ENCODE data around the gene F12. TPM values are rescaled to one million over a fixed set of nuclear protein-coding genes. Genes with fewer than 3 reads are reported as not detected.

F12 gene
- total RNA-seq, 4 donors from 2014 or later, result 0.27 to 0.89 TPM; not detected in 2

DNA sequence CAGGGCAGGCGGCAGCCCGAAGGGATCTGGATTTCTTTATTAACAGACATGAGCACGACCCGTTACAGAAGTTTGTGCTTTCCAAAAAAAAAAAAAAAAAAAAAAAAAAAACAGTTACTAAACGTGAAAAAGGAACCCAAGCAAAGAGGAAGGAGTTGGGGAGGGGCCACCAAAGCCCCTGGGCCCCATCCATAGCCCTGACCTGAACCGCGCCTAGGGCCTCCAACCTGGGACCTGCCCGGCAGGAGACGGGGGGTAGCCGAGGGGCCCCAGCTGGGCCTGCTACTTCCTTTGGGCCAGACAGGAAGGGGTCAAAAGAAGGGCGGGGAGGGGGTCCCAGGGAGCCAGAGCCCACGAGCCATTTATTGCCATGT is 47.2 kb upstream of the F12 start:
- Histone ChIP-seq H3K27me3 (peaks cover 19% of the 10 kb centered on the region), H3K9me3 (no peaks in the 10 kb centered on the region), H3K4me3 (peak overlapping the region in 1 of 2 donors; percentile 71), H3K27ac (peak overlapping the region in 3 of 4 donors; percentile 74 to 81 (median 79)), H3K4me1 (peaks cover 0 to 53% (median 10%) of the 10 kb centered on the region in 3 donors), H3K36me3 (peaks cover 0 to 31% of the 10 kb centered on the region in 2 donors)
- 0 to 24% methylated on average over 1 to 5 of the region's 12 CpGs for WGBS, 2 donors (ENCODE audit: low coverage in 1 of 2)
- TF ChIP-seq POLR2AphosphoS5 (IDR thresholded peaks at IDR 0.05), result no peak
- TF ChIP-seq, protein P1, sequence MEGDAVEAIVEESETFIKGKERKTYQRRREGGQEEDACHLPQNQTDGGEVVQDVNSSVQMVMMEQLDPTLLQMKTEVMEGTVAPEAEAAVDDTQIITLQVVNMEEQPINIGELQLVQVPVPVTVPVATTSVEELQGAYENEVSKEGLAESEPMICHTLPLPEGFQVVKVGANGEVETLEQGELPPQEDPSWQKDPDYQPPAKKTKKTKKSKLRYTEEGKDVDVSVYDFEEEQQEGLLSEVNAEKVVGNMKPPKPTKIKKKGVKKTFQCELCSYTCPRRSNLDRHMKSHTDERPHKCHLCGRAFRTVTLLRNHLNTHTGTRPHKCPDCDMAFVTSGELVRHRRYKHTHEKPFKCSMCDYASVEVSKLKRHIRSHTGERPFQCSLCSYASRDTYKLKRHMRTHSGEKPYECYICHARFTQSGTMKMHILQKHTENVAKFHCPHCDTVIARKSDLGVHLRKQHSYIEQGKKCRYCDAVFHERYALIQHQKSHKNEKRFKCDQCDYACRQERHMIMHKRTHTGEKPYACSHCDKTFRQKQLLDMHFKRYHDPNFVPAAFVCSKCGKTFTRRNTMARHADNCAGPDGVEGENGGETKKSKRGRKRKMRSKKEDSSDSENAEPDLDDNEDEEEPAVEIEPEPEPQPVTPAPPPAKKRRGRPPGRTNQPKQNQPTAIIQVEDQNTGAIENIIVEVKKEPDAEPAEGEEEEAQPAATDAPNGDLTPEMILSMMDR (IDR thresholded peaks at IDR 0.05), result peak in 1 of 4 experiments; percentile 4
- no peak for ATAC-seq

DNA sequence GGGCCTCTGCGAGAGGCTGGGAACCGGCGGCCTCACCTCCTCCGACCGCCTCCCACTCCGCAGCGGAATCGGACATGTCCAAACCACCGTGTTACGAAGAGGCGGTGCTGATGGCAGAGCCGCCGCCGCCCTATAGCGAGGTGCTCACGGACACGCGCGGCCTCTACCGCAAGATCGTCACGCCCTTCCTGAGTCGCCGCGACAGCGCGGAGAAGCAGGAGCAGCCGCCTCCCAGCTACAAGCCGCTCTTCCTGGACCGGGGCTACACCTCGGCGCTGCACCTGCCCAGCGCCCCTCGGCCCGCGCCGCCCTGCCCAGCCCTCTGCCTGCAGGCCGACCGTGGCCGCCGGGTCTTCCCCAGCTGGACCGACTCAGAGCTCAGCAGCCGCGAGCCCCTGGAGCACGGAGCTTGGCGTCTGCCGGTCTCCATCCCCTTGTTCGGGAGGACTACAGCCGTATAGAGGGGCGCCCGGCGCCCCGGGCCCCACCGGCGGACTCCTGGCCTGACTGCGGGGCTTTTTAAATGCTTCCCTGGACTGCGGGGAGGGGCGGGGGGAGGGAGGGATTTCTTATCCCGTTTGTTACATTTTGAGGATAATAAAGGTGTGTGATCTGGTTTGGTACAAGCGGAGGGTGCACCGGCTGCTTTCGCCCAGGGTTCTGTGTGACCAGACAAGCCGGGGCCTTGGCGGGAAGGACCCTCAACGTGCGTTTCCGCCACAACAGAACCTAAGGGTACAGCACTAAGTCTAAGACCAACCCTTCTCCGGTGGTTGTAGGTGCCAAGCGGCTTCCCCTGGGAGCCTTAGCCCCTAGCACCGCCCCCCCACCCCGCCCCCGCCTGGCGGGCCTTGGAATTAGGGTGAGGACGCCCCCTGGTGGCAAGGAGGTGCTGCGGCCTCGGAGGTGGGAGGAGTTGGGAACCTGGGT is 46.6 kb upstream of the F12 start:
- Histone ChIP-seq H3K4me3 (peak overlapping the region; percentile 36 to 71), H3K36me3 (peaks cover 0 to 31% of the 10 kb centered on the region in 2 donors), H3K27ac (peak overlapping the region in 3 of 4 donors; percentile 79 to 81 (median 80)), H3K4me1 (peaks cover 0 to 50% (median 10%) of the 10 kb centered on the region in 3 donors), H3K27me3 (peaks cover 23% of the 10 kb centered on the region), H3K9me3 (no peaks in the 10 kb centered on the region)
- 0% methylated on average over 3 of the region's 76 CpGs; no CpG with 5 or more reads in 1 of the 2 donors for WGBS, 2 donors (ENCODE audit: low coverage in 1 of 2)
- TF ChIP-seq POLR2A (IDR thresholded peaks at IDR 0.05), result no peak
- TF ChIP-seq, protein P1 (IDR thresholded peaks at IDR 0.05), result peak in 3 of 4 experiments; percentile 69 to 97 (median 85)
- TF ChIP-seq EP300 (IDR thresholded peaks at IDR 0.05), result no peak
- TF ChIP-seq POLR2AphosphoS5 (IDR thresholded peaks at IDR 0.05), result peak; percentile 56
- ATAC-seq, result peak; percentile 61

DNA sequence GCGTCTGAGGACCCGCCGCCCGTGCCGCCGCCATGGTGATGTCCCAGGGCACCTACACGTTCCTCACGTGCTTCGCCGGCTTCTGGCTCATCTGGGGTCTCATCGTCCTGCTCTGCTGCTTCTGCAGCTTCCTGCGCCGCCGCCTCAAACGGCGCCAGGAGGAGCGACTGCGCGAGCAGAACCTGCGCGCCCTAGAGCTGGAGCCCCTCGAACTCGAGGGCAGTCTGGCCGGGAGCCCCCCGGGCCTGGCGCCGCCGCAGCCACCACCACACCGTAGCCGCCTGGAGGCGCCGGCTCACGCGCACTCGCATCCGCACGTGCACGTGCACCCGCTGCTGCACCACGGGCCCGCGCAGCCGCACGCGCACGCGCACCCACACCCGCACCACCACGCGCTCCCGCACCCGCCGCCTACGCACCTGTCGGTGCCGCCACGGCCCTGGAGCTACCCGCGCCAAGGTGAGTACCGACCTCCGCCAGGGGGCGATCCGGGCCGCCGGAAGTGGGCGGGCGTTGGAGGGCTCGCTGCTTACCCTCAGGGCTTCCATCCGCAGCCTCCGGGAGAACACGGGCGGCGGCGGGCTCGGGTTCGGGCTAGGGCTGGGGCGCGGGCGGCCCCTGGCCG is 45.8 kb upstream of the F12 start:
- WGBS, 2 donors (ENCODE audit: low coverage in 1 of 2), result no CpG with 5 or more reads among the region's 80 CpGs
- H3K27ac ChIP-seq, result peak overlapping the region in 3 of 4 donors; percentile 79 to 81 (median 80)
- H3K4me3 ChIP-seq, result peak overlapping the region; percentile 36 to 71
- no peaks in the 10 kb centered on the region for H3K9me3 ChIP-seq
- peak; percentile 43 for ATAC-seq
- TF ChIP-seq, protein P1 (IDR thresholded peaks at IDR 0.05), result peak; percentile 51 to 84 (median 84)
- TF ChIP-seq POLR2A (IDR thresholded peaks at IDR 0.05) (peak in 1 of 2 donors; percentile 17), POLR2AphosphoS5 (IDR thresholded peaks at IDR 0.05) (no peak), EP300 (IDR thresholded peaks at IDR 0.05) (no peak)
- H3K4me1 ChIP-seq, result peaks cover 0 to 50% (median 10%) of the 10 kb centered on the region in 3 donors
- peaks cover 0 to 26% of the 10 kb centered on the region in 2 donors for H3K36me3 ChIP-seq
- H3K27me3 ChIP-seq, result peaks cover 31% of the 10 kb centered on the region

DNA sequence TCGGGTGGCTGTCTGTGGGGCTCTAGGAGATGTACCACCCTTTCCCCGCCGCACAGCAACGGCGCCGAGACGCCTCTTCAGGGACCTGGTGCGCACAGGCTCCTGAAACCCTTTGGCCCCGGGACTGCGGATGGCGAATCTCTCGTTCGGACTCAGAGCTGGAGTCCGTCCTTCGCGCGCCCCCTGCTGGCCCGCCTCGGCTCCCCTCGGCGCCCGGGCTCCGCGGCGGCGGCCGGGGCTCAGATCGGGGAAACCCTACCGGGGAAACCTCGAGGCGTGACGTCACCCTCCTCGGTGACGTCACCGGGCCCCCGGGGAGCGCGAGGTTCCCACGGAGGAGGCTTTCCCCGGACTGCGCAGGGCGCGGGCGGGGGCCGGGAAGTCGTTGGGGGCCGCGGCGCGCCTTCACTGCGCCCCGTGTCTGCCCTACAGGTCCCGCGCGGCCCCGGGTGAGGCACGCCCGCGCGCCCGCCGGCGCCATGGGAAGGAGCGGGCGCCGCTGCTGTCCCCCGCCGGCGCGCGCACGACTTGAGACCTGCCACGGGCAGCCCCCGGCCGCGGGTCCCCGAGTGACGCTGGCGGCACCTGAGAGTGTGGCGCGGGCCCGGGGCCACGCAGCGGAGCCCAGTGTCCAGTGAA is 45.2 kb upstream of the F12 start:
- Histone ChIP-seq H3K36me3 (peaks cover 0 to 20% of the 10 kb centered on the region in 2 donors), H3K9me3 (no peaks in the 10 kb centered on the region), H3K4me1 (peaks cover 0 to 50% (median 10%) of the 10 kb centered on the region in 3 donors), H3K27me3 (peaks cover 37% of the 10 kb centered on the region), H3K4me3 (peak overlapping the region; percentile 36 to 71), H3K27ac (peak overlapping the region in 3 of 4 donors; percentile 79 to 81 (median 80))
- no CpG with 5 or more reads among the region's 84 CpGs for WGBS, 2 donors (ENCODE audit: low coverage in 1 of 2)
- TF ChIP-seq, protein P1 (IDR thresholded peaks at IDR 0.05), result peak in 3 of 4 experiments; percentile 93 to 98 (median 95)
- no peak for TF ChIP-seq EP300 (IDR thresholded peaks at IDR 0.05)
- peak; percentile 22 for TF ChIP-seq POLR2AphosphoS5 (IDR thresholded peaks at IDR 0.05)
- TF ChIP-seq POLR2A (IDR thresholded peaks at IDR 0.05), result no peak
- peak; percentile 76 for ATAC-seq

Data from gastroesophageal sphincter (tissue), 4 donors.